Uterus (tissue), 2 donors: Measurements from ENCODE around the gene UBL5.

Experiments
- CTCF ChIP-seq, 4 experiments: fragments of 200-600 bp in 2 of 4; fragments of 450-650 bp in 2 of 4; sonication (generic) in 2 of 4; IDR thresholded peaks; one replicate each; pipeline ENCODE4 v1.5.1; 2016 to 2019; ENCODE audit warnings: antibody characterized with exemption in 4 of 4, mild to moderate bottlenecking in 2 of 4, moderate library complexity in 1 of 4
- POLR2A ChIP-seq, 2 donors: fragments of 450-650 bp; IDR thresholded peaks; one replicate each; pipeline ENCODE4 v1.6.1; 2016; ENCODE audit warnings: antibody characterized with exemption in 2 of 2, mild to moderate bottlenecking in 1 of 2, moderate library complexity in 1 of 2

DNA sequence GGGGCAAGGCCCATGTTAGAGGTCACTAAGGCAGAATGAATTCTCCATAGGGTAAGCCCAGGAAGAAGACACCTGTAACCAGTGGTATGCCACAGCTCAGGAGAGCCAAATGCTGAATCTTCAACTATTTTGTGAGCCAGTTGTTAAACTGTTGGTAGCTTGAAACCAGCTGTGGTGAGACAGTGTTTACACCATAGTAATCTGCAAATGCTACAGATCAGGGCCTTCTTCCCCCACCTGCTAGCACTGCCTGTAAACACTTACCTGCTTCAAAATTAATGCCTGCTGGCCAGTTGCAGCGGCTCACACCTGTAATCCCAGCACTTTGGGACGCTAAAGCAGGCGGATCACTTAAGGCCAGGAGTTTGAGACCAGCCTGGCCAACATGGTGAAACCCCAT lies 20.9 kb upstream of the UBL5 start:
- TF ChIP-seq CTCF (IDR thresholded peaks at IDR 0.05) (no peak), POLR2A (IDR thresholded peaks at IDR 0.05) (no peak)
